Neural cell (in vitro differentiated cells): ENCODE data around the gene CROCC2. TPM values are rescaled to one million over a fixed set of nuclear protein-coding genes. Genes with fewer than 3 reads are reported as not detected.

Experiments
- H2AFZ ChIP-seq: fragments of 200-600, 300-800 bp; sonication (generic), shearing (Covaris generic); 2 replicates; pipeline ENCODE4 v1.6.0; 2014; ENCODE audit warnings: low read depth, mild to moderate bottlenecking, antibody characterized with exemption, low read length, moderate library complexity
- H3F3A ChIP-seq: fragments of 200-600 bp; shearing (Covaris generic); 2 replicates; pipeline ENCODE4 v1.6.1; 2016; ENCODE audit warnings: mild to moderate bottlenecking, moderate library complexity, mixed read lengths, antibody characterized with exemption, low read length; ENCODE audit not compliant: insufficient read depth, poor library complexity, severe bottlenecking
- H3K27ac ChIP-seq: fragments of 200-600, 300-800 bp; sonication (generic), shearing (Covaris generic); 2 replicates; pipeline ENCODE4 v1.5.1; 2014; ENCODE audit warnings: mild to moderate bottlenecking, low read length, moderate library complexity
- H3K27me3 ChIP-seq: fragments of 300-800, 200-600 bp; sonication (generic), shearing (Covaris generic); 2 replicates; pipeline ENCODE4 v1.6.0; 2014; ENCODE audit warnings: mild to moderate bottlenecking, low read depth, low read length, moderate library complexity; ENCODE audit not compliant: insufficient read depth
- H3K36me3 ChIP-seq: fragments of 300-800, 200-600 bp; sonication (generic), shearing (Covaris generic); 2 replicates; pipeline ENCODE4 v1.5.1; 2014; ENCODE audit warnings: mild to moderate bottlenecking, antibody characterized with exemption, low read length, moderate library complexity; ENCODE audit not compliant: insufficient read depth
- H3K4me2 ChIP-seq: fragments of 300-800, 200-600 bp; sonication (generic), shearing (Covaris generic); 2 replicates; pipeline ENCODE4 v1.6.0; 2014; ENCODE audit warnings: mild to moderate bottlenecking, low read length
- H3K4me3 ChIP-seq: fragments of 300-800, 200-600 bp; sonication (generic), shearing (Covaris generic); 2 replicates; pipeline ENCODE4 v1.5.1; 2014; ENCODE audit warnings: mild to moderate bottlenecking, low read length, moderate library complexity
- H3K79me2 ChIP-seq: fragments of 200-600 bp; shearing (Covaris generic); replicated peaks from 2 replicates; pipeline ENCODE4 v1.6.0; 2014; ENCODE audit warnings: mild to moderate bottlenecking, low read length, moderate library complexity; ENCODE audit not compliant: insufficient read depth
- H3K9ac ChIP-seq: fragments of 300-800, 200-600 bp; sonication (generic), shearing (Covaris generic); 2 replicates; pipeline ENCODE4 v1.6.1; 2016; ENCODE audit warnings: mild to moderate bottlenecking, low read length, mixed read lengths
- H3K9me2 ChIP-seq: fragments of 200-600 bp; shearing (Covaris generic); 2 replicates; pipeline ENCODE4 v1.6.1; 2016; ENCODE audit warnings: mild to moderate bottlenecking, low read length, mixed read lengths; ENCODE audit not compliant: insufficient read depth
- H3K9me3 ChIP-seq: fragments of 200-600, 300-800 bp; sonication (generic), shearing (Covaris generic); 2 replicates; pipeline ENCODE4 v1.6.1; 2016; ENCODE audit warnings: mild to moderate bottlenecking, mixed run types, low read length, moderate library complexity, mixed read lengths
- H4K20me1 ChIP-seq: fragments of 200-600 bp; shearing (Covaris generic); 2 replicates; pipeline ENCODE4 v1.6.1; 2016; ENCODE audit warnings: mild to moderate bottlenecking, mixed run types; ENCODE audit not compliant: insufficient read depth
- EP300 ChIP-seq: fragments of 450-650 bp; conservative IDR thresholded peaks from 2 replicates; pipeline ENCODE4 v1.6.1; 2014; ENCODE audit warnings: antibody characterized with exemption, mild to moderate bottlenecking, moderate library complexity; ENCODE audit not compliant: poor library complexity, severe bottlenecking
- EZH2 ChIP-seq: fragments of 200-600, 300-800 bp; shearing (Covaris generic), sonication (generic); IDR thresholded peaks from 2 replicates; pipeline ENCODE4 v1.6.1; 2014; ENCODE audit warnings: antibody characterized with exemption, low read length, borderline replicate concordance, mild to moderate bottlenecking; ENCODE audit not compliant: insufficient read depth, poor library complexity, severe bottlenecking
- MXI1 ChIP-seq: fragments of 450-650 bp; conservative IDR thresholded peaks from 2 replicates; pipeline ENCODE4 v1.6.1; 2014; ENCODE audit warnings: antibody characterized with exemption, mild to moderate bottlenecking; ENCODE audit not compliant: poor library complexity, severe bottlenecking
- POLR2AphosphoS5 ChIP-seq: IDR thresholded peaks from 2 replicates; pipeline ENCODE4 v1.6.1; 2012
- RAD21 ChIP-seq: fragments of 450-650 bp; conservative IDR thresholded peaks from 2 replicates; pipeline ENCODE4 v1.6.1; 2014; ENCODE audit warnings: antibody characterized with exemption, mild to moderate bottlenecking, moderate library complexity
- REST ChIP-seq: IDR thresholded peaks from 2 replicates; pipeline ENCODE4 v1.6.1; 2012; ENCODE audit warnings: borderline replicate concordance
- SMC3 ChIP-seq: fragments of 450-650 bp; conservative IDR thresholded peaks from 2 replicates; pipeline ENCODE4 v1.6.1; 2014; ENCODE audit warnings: antibody characterized with exemption, mild to moderate bottlenecking, moderate library complexity; ENCODE audit not compliant: poor library complexity
- TAF1 ChIP-seq: IDR thresholded peaks from 2 replicates; pipeline ENCODE4 v1.6.1; 2012; ENCODE audit warnings: low read depth
- polyA plus RNA-seq: library from polyadenylated mRNA; depleted of rRNA; stranded (reverse); fragments of >200 nt; gene quantifications from 2 replicates; pipeline ENCODE4 v1.2.3, GENCODE V29; 2014
- TF ChIP-seq, protein P1 (sequence below): fragments of 450-650 bp; IDR thresholded peaks from 2 replicates; pipeline ENCODE4 v1.5.1; 2014; ENCODE audit warnings: antibody characterized with exemption, mild to moderate bottlenecking, moderate library complexity; ENCODE audit not compliant: poor library complexity, severe bottlenecking

CROCC2 gene
- polyA plus RNA-seq, 1 donor from 2014 or later, result 0.09 TPM

GRCh38 chr2:240948905-240949790 lies 43.0 kb downstream of the CROCC2 start:
- H2AFZ ChIP-seq, result no peak overlapping the region
- H3K27me3 ChIP-seq, result no peaks in the 10 kb centered on the region
- no peaks in the 10 kb centered on the region for H3K9me2 ChIP-seq
- H3K36me3 ChIP-seq, result no peaks in the 10 kb centered on the region
- no peak overlapping the region for H3K4me3 ChIP-seq
- TF ChIP-seq EP300, result no peak
- TF ChIP-seq MXI1, result no peak
- no peak for TF ChIP-seq TAF1
- no peak for TF ChIP-seq EZH2
- TF ChIP-seq, protein P1, sequence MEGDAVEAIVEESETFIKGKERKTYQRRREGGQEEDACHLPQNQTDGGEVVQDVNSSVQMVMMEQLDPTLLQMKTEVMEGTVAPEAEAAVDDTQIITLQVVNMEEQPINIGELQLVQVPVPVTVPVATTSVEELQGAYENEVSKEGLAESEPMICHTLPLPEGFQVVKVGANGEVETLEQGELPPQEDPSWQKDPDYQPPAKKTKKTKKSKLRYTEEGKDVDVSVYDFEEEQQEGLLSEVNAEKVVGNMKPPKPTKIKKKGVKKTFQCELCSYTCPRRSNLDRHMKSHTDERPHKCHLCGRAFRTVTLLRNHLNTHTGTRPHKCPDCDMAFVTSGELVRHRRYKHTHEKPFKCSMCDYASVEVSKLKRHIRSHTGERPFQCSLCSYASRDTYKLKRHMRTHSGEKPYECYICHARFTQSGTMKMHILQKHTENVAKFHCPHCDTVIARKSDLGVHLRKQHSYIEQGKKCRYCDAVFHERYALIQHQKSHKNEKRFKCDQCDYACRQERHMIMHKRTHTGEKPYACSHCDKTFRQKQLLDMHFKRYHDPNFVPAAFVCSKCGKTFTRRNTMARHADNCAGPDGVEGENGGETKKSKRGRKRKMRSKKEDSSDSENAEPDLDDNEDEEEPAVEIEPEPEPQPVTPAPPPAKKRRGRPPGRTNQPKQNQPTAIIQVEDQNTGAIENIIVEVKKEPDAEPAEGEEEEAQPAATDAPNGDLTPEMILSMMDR, result no peak
- TF ChIP-seq SMC3, result no peak
- no peak for TF ChIP-seq RAD21
- TF ChIP-seq POLR2AphosphoS5, result no peak
- TF ChIP-seq REST, result no peak
- no peak overlapping the region for H3K4me2 ChIP-seq
- H4K20me1 ChIP-seq, result no peaks in the 10 kb centered on the region
- H3K79me2 ChIP-seq, result no peaks in the 10 kb centered on the region
- H3K9ac ChIP-seq, result no peak overlapping the region
- H3K9me3 ChIP-seq, result no peaks in the 10 kb centered on the region
- no peaks in the 10 kb centered on the region for H3F3A ChIP-seq
- H3K27ac ChIP-seq, result no peak overlapping the region

- H3K9ac ChIP-seq, result no peak overlapping the region
- no peak overlapping the region for H3K4me2 ChIP-seq
- H3K27ac ChIP-seq, result no peak overlapping the region
- TF ChIP-seq EP300 (no peak), SMC3 (no peak), EZH2 (no peak), RAD21 (no peak), POLR2AphosphoS5 (no peak), MXI1 (no peak), REST (no peak), TAF1 (no peak)
- TF ChIP-seq, protein P1, result no peak
- H3F3A ChIP-seq, result no peaks in the 10 kb centered on the region
- no peaks in the 10 kb centered on the region for H3K9me2 ChIP-seq
- no peaks in the 10 kb centered on the region for H3K79me2 ChIP-seq
- H2AFZ ChIP-seq, result no peak overlapping the region
- H4K20me1 ChIP-seq, result no peaks in the 10 kb centered on the region
- H3K36me3 ChIP-seq, result no peaks in the 10 kb centered on the region
- no peaks in the 10 kb centered on the region for H3K9me3 ChIP-seq
- H3K4me3 ChIP-seq, result no peak overlapping the region
- H3K27me3 ChIP-seq, result no peaks in the 10 kb centered on the region
Measured at GRCh38 chr2:240949791-240950705, 43.9 kb downstream of the CROCC2 start.
